Kidney glomerular epithelial cell (primary cell): ENCODE data around the gene OR51E2.

Source experiments
- DNase-seq: peaks from one replicate; lab custom pipeline; 2025; lab: John Stamatoyannopoulos, UW

OR51E2 gene

GRCh38 chr11:4662876-4663275 is 34.8 kb downstream of the OR51E2 start:
- DNase-seq = no peak

- DNase-seq = peak; percentile 28
These were observed 38.8 kb downstream of the OR51E2 start for GRCh38 chr11:4658629-4659445.

- no peak for DNase-seq
These were observed 42.9 kb downstream of the OR51E2 start for GRCh38 chr11:4654635-4655369.

GRCh38 chr11:4647766-4648165 is 49.9 kb downstream of the OR51E2 start:
- no peak for DNase-seq

GRCh38 chr11:4645974-4646373 is 51.7 kb downstream of the OR51E2 start:
- no peak for DNase-seq

GRCh38 chr11:4644233-4644632 is 53.4 kb downstream of the OR51E2 start:
- no peak for DNase-seq

GRCh38 chr11:4643682-4644081 is 54.0 kb downstream of the OR51E2 start, which contains the start of gene OR51E1:
OR51E1 (plus strand) TSS chr11:4643982; CDS start chr11:4652527, 8,545 bp downstream.
- DNase-seq = no peak

GRCh38 chr11:4643076-4643475 is 54.6 kb downstream of the OR51E2 start:
- no peak for DNase-seq

GRCh38 chr11:4642043-4642442 is 55.6 kb downstream of the OR51E2 start:
- no peak for DNase-seq

GRCh38 chr11:4641501-4641900 is 56.2 kb downstream of the OR51E2 start:
- no peak for DNase-seq

- no peak for DNase-seq
These were observed 57.7 kb downstream of the OR51E2 start for GRCh38 chr11:4639931-4640330.

- DNase-seq = no peak
These were observed 60.0 kb downstream of the OR51E2 start for GRCh38 chr11:4637662-4638047.

GRCh38 chr11:4636962-4637661 is 60.5 kb downstream of the OR51E2 start, which contains the start of gene OR51D1:
OR51D1 (plus strand) TSS chr11:4637477; CDS start chr11:4639791, 2,314 bp downstream.
- DNase-seq = peak; percentile 60

GRCh38 chr11:4636136-4636535 is 61.5 kb downstream of the OR51E2 start:
- no peak for DNase-seq
